Tibial artery (tissue), 4 donors: ENCODE measurements around the gene C10orf105.

Source experiments
- DNase-seq, 2 donors: peaks; one replicate each; pipeline ENCODE4 v3.0.0-alpha.2; 2019
- H3K27ac ChIP-seq, 2 donors: fragments of 200-600 bp; sonication (generic) in 1 of 2; 1 replicate in 1 of 2; 2 replicates in 1 of 2; pipeline ENCODE4 v1.5.1; 2018 to 2019; ENCODE audit warnings: mild to moderate bottlenecking in 1 of 2
- H3K27me3 ChIP-seq, 2 donors: fragments of 200-600 bp; sonication (generic) in 1 of 2; one replicate each; pipeline versions ENCODE4 v1.5.1 to v1.6.0; 2016 to 2019
- H3K36me3 ChIP-seq, 3 donors: fragments of 200-600 bp; sonication (generic) in 2 of 3; one replicate each; pipeline ENCODE4 v1.5.1; 2016 to 2019; ENCODE audit warnings: mild to moderate bottlenecking in 2 of 3
- H3K4me1 ChIP-seq, 4 donors: fragments of 200-600 bp; sonication (generic) in 2 of 4; 1 replicate in 3 of 4; 2 replicates in 1 of 4; pipeline ENCODE4 v1.5.1; 2016 to 2019
- H3K4me3 ChIP-seq, 2 donors: fragments of 200-600 bp; sonication (generic) in 1 of 2; 1 replicate in 1 of 2; 2 replicates in 1 of 2; pipeline ENCODE4 v1.5.1; 2018 to 2019; ENCODE audit warnings: mild to moderate bottlenecking in 2 of 2
- H3K9me3 ChIP-seq, 3 donors: fragments of 200-600 bp; sonication (generic) in 1 of 3; one replicate each; pipeline ENCODE4 v1.5.1; 2016 to 2019
- CTCF ChIP-seq, 2 experiments: fragments of 200-600 bp in 1 of 2; fragments of 450-650 bp in 1 of 2; IDR thresholded peaks; one replicate each; pipeline ENCODE4 v1.5.1; 2017 to 2019; ENCODE audit warnings: antibody characterized with exemption in 2 of 2, mild to moderate bottlenecking in 1 of 2, moderate library complexity in 1 of 2
- intact Hi-C: fragments of 100-400 bp; cut with DNase I; formaldehyde crosslinking; loops from one replicate; pipeline ENCODE4 v1.15.0; 2023; ENCODE audit warnings: low total_unique reads

Gene C10orf105

GRCh38 chr10:71745664-71746250, 26.2 kb upstream of the C10orf105 start:
- Histone ChIP-seq H3K27ac (no peak overlapping the region), H3K27me3 (no peaks in the 10 kb centered on the region), H3K9me3 (peaks cover 0 to 4% (median 0%) of the 10 kb centered on the region in 3 donors), H3K4me3 (no peak overlapping the region), H3K4me1 (peaks cover 3 to 31% (median 25%) of the 10 kb centered on the region in 4 donors), H3K36me3 (peaks cover 9 to 15% (median 14%) of the 10 kb centered on the region in 3 donors)
- intact Hi-C loops = no loop called here
- no peak for TF ChIP-seq CTCF (IDR thresholded peaks at IDR 0.05)
- DNase-seq = no peak

- Histone ChIP-seq H3K9me3 (peaks cover 0 to 4% (median 0%) of the 10 kb centered on the region in 3 donors), H3K27ac (no peak overlapping the region), H3K36me3 (peaks cover 2 to 8% (median 7%) of the 10 kb centered on the region in 3 donors), H3K27me3 (no peaks in the 10 kb centered on the region), H3K4me3 (no peak overlapping the region), H3K4me1 (peaks cover 3 to 28% (median 25%) of the 10 kb centered on the region in 4 donors)
- DNase-seq = no peak
- intact Hi-C loops = no loop called here
- no peak for TF ChIP-seq CTCF (IDR thresholded peaks at IDR 0.05)
These were observed 25.5 kb upstream of the C10orf105 start for GRCh38 chr10:71744897-71745663.

- Histone ChIP-seq H3K9me3 (peaks cover 0 to 4% (median 0%) of the 10 kb centered on the region in 3 donors), H3K4me3 (no peak overlapping the region), H3K27me3 (no peaks in the 10 kb centered on the region), H3K27ac (no peak overlapping the region), H3K4me1 (peaks cover 3 to 16% (median 15%) of the 10 kb centered on the region in 4 donors), H3K36me3 (no peaks in the 10 kb centered on the region)
- TF ChIP-seq CTCF (IDR thresholded peaks at IDR 0.05) = no peak
- DNase-seq = no peak
- intact Hi-C loops = no loop called here
These were observed 24.3 kb upstream of the C10orf105 start for GRCh38 chr10:71743866-71744265.

GRCh38 chr10:71743089-71743838, 23.7 kb upstream of the C10orf105 start:
- DNase-seq = no peak
- Histone ChIP-seq H3K4me3 (no peak overlapping the region), H3K9me3 (peaks cover 0 to 4% (median 0%) of the 10 kb centered on the region in 3 donors), H3K27me3 (no peaks in the 10 kb centered on the region), H3K27ac (no peak overlapping the region), H3K4me1 (peaks cover 2 to 10% (median 9%) of the 10 kb centered on the region in 4 donors), H3K36me3 (no peaks in the 10 kb centered on the region)
- no peak for TF ChIP-seq CTCF (IDR thresholded peaks at IDR 0.05)
- intact Hi-C loops = no loop called here

- intact Hi-C loops = no loop called here
- H3K9me3 ChIP-seq = peaks cover 0 to 4% (median 0%) of the 10 kb centered on the region in 3 donors
- no peak for TF ChIP-seq CTCF (IDR thresholded peaks at IDR 0.05)
- H3K4me1 ChIP-seq = peaks cover 0 to 10% (median 6%) of the 10 kb centered on the region in 4 donors
- no peak overlapping the region for H3K27ac ChIP-seq
- no peak for DNase-seq
- H3K4me3 ChIP-seq = no peak overlapping the region
- no peaks in the 10 kb centered on the region for H3K27me3 ChIP-seq
- no peaks in the 10 kb centered on the region for H3K36me3 ChIP-seq
These were observed 22.9 kb upstream of the C10orf105 start for GRCh38 chr10:71742301-71743088.
